HG03460 (cell line): ENCODE results near the gene ABCC9.

Experiments used
- ATAC-seq: cut with Tn5 transposase; IDR thresholded peaks from one replicate; pipeline ENCODE4 v1.9.1; 2021; ENCODE audit not compliant: unreplicated experiment

The ABCC9 gene

DNA sequence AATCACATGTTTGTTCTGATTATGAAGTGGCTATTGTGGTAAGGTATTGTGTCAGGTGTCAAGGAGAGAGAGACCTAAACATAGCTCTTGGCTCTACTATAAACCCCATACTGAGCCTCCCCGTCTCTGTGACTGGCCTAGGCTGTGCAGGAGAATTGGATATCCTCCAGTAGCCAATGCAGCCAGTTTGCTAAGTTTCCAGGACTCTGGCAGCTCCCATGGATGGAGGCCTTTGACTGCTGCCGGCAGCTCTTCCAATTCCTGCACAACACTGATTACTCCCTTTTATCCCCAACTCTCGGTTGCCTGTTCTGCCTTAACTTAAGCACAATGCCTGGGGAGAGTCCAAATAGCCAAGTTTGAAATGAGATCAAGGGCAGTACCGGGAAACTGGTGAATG, 59.3 kb downstream of the ABCC9 start:
- ATAC-seq, result no peak

DNA sequence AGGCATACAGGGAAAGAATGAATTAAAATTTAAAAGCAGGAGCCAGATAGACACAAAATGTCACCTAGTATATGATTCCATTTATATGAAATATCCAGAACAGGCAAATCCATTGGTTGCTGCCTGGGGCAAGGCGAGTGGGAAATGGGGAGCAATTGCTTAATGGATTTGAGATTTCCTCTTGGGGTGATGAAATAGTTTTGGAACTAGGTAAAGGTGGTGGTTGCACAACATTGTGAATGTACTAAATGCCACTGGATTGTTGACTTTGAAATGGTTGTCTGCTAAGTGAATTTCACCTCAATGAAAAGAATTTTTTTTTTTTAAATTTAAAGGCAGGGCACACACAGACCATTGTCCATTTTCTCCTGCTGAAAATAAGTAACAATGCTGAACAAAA, 61.9 kb downstream of the ABCC9 start:
- no peak for ATAC-seq

DNA sequence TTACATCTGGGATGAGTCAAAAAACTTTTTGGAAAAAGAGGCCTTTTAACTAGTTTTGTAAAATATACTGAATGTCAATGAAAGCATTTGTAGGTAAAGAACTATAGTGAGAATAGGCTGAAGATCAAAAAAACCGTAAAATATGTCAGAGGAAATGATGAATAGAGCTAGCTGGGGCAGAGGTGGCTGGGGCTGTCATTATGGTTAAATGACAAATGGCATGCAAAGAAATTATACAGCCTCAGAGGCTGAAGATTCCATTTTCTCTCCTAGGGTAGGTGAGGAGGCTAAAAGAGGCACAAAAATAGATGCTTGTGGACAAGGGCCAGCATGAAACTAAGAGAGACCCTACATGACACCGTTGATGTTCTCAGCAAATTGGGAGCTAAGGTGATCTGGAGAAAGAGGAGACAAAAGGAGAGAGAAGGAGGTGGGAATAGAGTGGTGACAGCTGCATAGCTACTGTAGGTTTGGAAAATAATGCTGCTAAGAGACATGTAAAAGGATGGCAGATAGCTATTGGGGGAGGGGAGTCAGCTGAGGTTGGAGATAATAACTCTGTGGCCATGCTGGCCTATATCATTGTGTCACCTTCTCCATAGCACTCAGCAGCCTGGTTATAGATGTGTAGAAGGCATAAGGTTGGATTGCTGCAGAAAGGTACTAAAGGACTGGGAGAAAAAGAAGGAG, 63.8 kb downstream of the ABCC9 start:
- ATAC-seq, result no peak

DNA sequence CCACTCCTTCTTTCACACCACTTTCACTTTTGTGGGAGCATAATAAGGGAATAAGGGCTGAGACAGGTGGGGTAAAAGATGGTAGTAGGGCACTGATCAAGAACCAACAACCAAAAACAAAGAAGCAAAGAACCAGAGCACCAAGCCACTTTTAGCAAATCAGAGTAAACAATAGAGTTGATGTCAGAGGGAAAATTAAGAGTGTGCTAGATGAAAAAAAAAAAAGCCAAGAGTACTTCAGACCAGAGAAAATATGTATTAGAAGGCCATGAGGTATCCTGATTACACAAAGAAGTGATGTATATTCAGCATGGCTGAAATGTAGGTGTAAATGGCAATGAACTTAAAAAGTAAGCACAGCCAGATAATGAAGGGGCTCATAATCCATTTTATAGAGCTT, 75.4 kb downstream of the ABCC9 start:
- ATAC-seq, result no peak

DNA sequence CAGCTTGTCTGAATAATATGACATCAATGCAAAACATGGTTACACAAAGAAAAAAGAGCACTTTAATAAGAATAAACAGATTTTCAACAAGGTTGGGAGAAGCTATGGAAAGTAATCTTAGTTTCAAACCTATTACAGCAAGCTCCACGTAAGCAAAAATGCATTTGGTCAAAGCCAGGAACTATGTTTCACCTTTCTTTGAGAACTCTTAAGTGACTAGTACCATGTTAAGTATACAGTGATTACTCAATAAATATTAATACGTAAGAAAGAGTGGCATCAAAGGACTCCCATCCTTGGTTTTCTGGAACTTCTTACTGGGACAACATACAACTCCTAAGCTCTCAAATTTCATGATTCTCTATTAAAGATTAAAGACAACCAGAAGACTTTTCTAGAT, 80.7 kb downstream of the ABCC9 start:
- ATAC-seq, result no peak

DNA sequence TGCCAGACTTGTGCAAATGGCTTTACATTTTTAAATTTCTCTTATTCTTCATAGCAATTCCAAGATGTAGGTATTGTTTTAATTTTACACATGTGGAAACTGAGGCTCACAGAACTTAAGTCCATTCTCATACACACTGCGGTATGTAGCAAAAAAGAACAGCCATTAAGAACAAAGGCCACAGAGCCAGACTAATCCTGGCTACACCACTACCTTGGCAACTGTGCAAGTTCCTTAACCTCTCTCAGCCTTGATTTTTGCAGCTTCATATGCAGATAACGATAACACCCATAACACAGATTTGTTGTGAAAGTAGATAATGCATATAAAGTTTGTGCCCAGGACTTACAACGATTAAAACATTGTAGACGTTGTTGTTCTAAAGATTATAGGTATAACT, 81.1 kb downstream of the ABCC9 start:
- no peak for ATAC-seq

DNA sequence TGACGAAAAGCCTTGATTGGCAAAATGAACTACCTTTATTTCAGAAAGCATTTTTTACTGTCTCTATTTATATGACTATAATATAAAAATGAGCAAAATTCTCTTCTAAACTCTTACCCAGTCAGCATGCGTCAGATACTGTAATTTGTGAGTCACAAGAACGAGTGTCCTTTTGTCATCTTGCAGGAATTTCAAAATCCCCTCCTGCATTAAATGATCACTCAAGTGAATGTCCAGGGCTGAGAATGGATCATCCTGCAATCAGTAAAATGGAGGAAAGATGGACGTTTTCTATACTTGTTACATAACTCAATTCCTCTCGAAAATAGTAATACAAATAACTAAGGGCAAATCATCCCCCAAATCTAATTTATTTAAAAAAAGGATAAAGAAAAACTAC, 89.0 kb downstream of the ABCC9 start:
- no peak for ATAC-seq

DNA sequence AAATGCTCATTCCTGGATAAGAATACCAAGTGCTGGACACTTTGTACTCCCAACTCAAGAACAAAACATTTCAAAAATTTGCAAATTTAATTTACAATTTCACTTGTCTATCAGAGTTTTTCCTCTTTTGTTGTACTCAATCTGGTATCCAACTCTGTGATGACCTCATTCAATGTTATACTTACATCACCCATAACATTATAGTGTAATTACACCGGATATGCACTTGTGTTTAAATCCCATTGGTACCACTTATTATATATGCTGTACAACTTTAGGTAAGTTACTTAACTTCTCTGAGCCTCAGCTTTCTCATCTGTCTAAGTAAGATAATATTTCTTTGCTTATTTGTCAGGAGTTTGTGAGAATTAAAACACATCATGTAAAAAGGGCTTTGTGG, 90.1 kb downstream of the ABCC9 start:
- no peak for ATAC-seq

DNA sequence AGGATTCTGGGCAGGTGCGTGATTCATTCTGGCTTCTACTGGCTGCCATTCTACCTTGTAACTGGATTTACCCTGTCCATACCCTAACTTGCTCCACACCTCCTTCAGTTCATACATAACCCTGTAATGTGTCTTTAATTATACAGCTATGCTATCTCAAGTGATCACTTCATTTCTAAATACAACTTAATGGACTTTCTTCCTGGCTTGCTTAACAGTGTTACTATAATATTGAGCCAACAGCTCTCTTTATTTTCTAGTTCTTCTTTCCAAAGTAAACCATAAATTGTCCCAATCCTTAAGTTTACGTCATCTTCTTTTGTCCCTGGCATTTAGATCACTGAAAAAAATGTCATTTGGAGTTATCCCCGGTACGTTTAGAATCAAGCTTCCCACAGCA, 90.8 kb downstream of the ABCC9 start:
- no peak for ATAC-seq

DNA sequence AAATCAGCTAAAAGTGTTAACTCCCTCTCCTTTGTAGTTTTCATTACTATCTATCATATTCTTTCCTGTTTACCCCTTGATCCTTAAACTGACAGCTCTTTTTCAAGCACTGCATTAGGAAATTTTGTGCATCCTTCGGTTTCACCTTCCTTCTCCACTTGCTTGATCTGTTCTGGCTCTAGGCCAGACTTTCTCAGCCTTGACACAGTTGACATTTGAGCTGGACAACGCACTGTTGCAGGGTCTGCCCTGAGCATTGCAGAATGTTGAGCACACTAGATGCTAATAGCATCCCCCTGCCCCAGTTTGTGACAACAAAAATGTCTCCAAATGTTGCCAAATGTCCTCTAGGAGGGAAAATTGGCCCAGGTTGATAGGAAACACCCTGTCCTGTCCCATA, 91.3 kb downstream of the ABCC9 start:
- no peak for ATAC-seq

DNA sequence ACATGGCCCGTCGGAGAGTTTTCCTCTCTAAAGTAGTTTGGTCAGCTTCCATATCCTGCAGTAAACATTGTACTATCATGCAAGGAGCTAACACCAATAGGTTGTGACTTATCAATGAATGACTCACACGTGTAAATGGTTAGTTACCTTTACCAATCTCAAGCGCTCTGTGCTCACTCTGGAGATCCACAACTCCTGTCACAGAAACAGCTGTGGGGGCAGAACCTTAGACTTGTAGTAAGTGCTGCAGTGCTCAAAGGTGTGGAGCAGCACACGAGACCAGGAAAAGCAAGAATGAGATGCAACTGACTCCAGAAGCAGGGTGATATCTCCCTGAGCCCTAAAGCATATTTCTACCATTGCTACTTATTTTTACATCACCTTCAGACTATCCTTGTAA, 93.0 kb downstream of the ABCC9 start:
- ATAC-seq, result no peak

DNA sequence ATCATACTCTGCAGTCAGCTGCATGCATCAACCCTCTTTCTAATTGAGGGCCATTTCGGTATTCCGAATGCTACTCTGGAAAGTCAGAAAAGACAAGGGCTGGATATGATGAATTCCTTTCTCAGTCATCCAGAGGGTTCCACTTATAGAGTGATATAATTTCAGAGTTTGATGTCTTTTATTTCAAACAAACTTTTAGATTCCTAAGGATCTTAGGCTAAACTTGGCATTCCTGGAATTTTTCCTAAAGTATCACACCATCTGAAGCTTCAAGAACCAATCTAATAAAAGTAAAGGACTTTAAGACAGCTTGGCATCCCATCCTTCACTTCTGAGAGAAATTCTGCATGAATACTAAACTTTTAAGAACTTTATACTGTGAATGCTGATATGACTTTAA, 97.4 kb downstream of the ABCC9 start:
- no peak for ATAC-seq

DNA sequence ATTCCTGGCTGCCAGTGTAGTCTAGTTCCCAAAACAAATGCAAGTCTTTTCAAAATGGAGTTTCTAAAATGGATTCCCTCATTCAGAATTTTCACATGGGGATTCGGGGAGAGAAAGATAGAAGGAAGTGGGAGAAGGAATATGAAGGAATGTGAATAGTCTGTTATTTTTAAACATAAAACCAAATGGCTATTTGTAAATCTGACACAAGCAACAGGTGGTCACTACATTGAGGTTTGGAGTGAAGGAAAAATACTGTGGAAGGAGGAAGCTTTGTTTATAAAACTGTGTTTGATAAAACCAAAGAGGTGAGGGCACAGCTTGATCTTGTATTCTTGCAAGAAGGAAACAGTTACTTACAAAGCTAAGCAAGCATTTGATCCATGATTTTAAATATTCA, 101.5 kb downstream of the ABCC9 start:
- ATAC-seq, result no peak

DNA sequence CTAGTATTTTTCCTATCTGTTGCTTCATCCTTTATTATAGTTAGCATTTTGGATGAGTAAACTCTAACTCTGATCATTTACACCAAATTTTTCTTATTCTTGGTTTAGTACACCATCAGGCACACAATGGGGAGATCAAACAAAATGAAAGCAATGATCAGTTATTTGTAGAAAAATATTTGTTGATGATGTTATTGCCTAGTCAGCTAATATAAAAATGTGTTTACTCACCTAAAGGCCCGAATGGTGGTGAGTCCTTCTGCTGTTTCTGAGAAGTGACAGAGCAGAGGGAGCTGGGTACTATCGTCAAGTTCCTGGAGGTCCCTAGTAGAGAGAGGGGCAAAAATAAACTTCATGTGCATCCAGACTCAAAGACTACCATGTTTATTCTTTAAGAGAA, 103.4 kb downstream of the ABCC9 start:
- ATAC-seq, result no peak

DNA sequence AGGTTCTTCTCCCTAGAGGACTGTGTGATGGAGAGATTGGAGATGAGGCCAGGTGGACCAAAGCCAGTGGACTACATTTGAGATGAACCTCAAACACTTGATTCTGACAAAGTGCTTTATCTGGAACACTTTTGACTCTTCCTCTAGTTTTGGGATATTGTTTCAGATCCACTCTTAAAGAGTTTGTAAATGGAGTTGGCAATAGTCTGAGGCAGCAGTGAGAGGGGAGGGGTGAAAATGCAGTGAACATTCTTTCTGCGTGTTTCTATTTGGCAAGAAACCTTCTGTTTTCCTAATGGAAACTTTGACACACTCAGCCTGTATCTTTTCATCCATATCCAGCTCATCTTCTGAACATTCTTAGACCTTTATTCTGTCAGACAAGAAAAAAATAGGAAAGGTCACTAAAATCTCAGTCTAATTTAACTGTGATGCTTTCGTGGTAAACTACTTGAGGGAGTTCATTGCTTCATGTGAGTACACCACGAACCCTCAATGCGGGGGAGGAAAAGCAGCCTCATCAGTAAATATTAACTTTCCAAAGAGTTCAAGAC, 109.4 kb downstream of the ABCC9 start:
- ATAC-seq, result no peak

DNA sequence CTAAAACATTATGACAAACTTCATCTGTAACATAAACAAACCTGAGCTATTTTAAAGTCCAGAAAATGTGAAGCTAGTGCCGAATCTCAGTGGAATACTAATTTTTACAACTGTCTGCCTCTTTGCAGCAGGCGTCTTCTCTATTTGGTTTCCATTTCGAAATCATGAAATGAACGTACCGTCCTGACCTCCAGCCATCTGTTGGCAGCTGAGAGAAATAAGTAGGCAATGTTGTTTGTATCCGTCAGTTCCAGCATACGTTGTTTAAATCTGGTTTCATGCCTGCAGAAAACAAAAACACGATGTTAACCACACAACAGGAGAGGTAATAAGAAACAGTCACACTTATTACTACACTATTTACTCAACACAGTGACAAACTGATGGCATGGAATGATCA, 112.4 kb downstream of the ABCC9 start:
- no peak for ATAC-seq

DNA sequence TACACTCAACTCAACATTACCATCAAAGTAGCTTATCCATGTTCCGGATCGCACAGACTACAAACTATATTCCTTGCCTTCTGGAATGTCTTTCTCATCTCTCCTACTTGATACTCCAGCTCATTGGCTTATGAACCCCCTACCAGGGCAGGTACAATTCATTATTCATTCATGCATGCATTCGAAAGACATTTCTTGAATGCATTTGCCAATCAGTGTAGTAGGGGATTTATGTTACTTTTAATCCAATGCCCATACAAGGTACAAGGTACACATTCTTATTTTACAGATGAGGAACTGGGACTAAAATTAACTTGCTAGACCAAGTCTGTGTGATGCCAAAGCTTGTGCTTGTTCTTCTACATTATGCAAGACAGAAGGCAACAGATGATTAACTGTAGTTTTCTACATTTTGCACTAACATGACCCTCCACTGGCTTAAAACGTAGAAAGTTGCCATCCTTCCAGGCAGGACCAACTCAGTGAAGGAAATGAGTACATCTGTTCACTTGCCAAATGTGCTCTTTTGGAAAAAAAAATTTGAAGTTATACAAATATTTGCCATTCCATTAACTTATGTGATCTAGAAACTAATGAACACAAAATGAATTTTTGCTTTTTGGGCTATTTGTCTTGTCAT, 113.0 kb downstream of the ABCC9 start:
- no peak for ATAC-seq

DNA sequence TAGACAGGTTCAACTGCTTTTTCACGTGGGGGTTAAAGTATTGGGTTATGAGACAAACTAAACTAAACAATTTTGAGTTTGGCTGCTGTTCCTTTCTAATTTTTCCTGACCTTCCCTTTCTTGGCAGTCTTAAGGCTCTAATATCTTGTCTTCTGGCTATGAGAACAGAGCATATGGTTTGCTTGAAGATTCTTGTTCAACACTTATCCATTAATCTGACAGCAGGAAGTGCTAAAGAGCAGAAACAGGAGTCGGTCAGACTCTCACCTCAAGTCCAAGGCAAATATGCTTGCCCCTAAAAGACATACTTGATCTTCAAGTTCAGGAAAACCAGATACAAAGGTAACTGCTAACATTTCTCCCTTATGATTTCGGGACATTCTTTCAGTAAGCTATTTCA, 114.1 kb downstream of the ABCC9 start:
- no peak for ATAC-seq

DNA sequence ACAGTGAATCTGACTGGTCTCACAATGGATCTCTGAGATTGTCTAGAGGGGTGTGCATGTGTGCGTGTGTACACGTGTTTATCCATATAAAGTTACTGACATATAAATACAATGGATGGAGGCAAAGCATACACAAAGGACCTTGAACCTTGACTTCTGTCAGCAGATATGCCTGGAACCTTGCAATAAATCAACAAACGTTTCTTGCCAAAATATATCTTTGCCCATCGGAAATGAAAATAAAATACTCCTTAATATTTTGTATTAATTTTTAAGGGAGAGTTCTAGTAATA, 114.7 kb downstream of the ABCC9 start:
- no peak for ATAC-seq

DNA sequence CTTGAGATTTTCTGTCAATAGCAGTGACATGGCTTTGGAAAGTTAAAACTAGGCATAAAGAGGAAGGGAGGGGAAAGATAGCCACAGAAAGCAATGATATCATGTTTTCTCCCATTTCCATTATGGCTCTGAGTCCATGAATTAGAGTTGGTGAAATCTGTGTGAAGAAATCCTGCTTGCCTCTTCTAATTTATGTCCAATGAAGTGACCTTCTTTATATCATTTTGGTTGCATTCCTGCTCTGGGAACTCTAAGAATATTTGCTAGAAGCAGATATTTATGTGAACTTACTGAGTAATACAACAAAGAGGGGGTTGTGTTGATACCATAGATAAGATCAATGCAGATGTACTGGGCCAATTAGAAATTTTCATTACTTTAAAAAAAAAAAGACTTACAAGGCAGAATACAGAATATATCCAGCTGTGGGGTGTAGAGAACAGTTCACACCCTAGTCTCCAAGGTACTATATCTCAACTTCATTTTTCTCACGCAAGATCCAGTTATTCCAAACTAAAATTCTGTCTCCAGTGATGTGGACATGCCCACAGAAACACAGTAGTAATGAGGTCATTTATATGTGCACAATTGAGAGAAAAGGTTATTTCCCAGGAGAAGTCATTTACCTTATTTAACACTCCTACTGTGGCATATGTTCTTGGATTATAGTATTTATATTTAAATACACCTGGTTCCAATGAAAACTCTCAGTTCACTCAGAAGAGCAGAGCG, 115.2 kb downstream of the ABCC9 start:
- ATAC-seq, result no peak

DNA sequence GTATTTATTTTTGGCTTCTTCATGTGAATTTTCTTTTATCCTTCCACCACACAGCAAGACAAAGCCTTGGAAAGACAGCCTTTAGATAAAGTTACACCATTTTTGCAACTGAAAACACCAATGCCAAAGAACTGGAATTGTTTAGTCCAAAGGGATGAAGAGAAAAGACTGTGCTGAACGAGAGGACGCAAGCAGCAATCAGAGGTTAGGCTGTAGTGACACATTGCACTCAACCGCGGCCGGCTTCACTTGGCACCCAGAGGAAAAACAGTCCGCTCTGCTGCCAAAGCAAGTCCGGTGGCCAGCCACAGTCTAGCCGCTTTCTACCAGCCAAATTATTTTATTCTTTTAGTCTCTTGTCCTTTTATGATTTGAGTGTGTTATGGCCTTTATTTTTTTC, 117.6 kb downstream of the ABCC9 start:
- no peak for ATAC-seq

DNA sequence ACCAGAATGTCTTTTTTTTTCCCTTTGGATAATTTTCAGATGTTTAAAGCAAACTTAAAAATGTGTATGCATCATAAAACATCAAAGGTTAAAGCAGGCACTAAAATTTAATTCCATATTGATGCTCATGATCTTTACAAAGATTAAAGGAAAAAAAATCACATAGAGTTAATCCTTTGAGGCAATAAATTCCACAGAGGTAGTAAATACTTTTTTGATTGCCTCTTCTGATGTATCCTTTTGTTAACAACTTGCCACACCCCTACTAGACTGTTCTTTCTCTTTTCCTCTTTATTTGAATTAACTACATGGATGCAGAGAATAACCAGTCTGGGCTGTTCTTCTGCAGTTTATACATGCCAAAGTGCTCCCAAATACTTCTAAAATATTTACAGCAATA, 121.5 kb downstream of the ABCC9 start:
- ATAC-seq, result no peak
